C1 segment of cervical spinal cord (tissue), 14 donors: ENCODE results near the gene UBE2E1.

ENCODE experiments used
- DNase-seq, 14 donors: peaks; one replicate each; lab custom pipeline; 2025; lab: John Stamatoyannopoulos, UW

UBE2E1 gene

GRCh38 chr3:23805633-23806533 is at the start of gene UBE2E1:
Gene UBE2E1, plus strand, starts transcription at chr3:23805955. Its CDS starts 1,315 bp downstream, at chr3:23807270.
- peak in 11 of 14 donors; percentile 28 to 77 (median 47) for DNase-seq

GRCh38 chr3:23756206-23756840 is 49.4 kb upstream of the UBE2E1 start:
- DNase-seq: peak in 1 of 14 donors; percentile 42

GRCh38 chr3:23758253-23758838 is 47.4 kb upstream of the UBE2E1 start:
- DNase-seq: no peak

- DNase-seq: no peak
Observed at GRCh38 chr3:23760325-23760724, 45.4 kb upstream of the UBE2E1 start.

- DNase-seq: no peak
Observed at GRCh38 chr3:23760871-23761373, 44.8 kb upstream of the UBE2E1 start.

GRCh38 chr3:23761440-23761896 is 44.3 kb upstream of the UBE2E1 start:
- no peak for DNase-seq

GRCh38 chr3:23762214-23762613 is 43.5 kb upstream of the UBE2E1 start:
- no peak for DNase-seq

- DNase-seq: peak in 3 of 14 donors; percentile 5 to 35 (median 14)
Observed at GRCh38 chr3:23762759-23763477, 42.8 kb upstream of the UBE2E1 start.

- DNase-seq: no peak
Observed at GRCh38 chr3:23764407-23764806, 41.3 kb upstream of the UBE2E1 start.

GRCh38 chr3:23767546-23767945 is 38.2 kb upstream of the UBE2E1 start:
- no peak for DNase-seq

- no peak for DNase-seq
Observed at GRCh38 chr3:23775254-23775909, 30.4 kb upstream of the UBE2E1 start.

- DNase-seq: peak in 11 of 14 donors; percentile 11 to 86 (median 37)
Observed at GRCh38 chr3:23776352-23776891, 29.3 kb upstream of the UBE2E1 start.

- no peak for DNase-seq
Observed at GRCh38 chr3:23778446-23778845, 27.3 kb upstream of the UBE2E1 start.

GRCh38 chr3:23779841-23780240 is 25.9 kb upstream of the UBE2E1 start:
- DNase-seq: no peak

- DNase-seq: no peak
Observed at GRCh38 chr3:23781051-23781450, 24.7 kb upstream of the UBE2E1 start.

- no peak for DNase-seq
Observed at GRCh38 chr3:23781871-23782270, 23.9 kb upstream of the UBE2E1 start.

GRCh38 chr3:23785097-23785645 is 20.6 kb upstream of the UBE2E1 start:
- no peak for DNase-seq

GRCh38 chr3:23785882-23786281 is 19.9 kb upstream of the UBE2E1 start:
- DNase-seq: no peak

GRCh38 chr3:23791678-23792077 is 14.1 kb upstream of the UBE2E1 start:
- no peak for DNase-seq

GRCh38 chr3:23793528-23794134 is 12.1 kb upstream of the UBE2E1 start:
- no peak for DNase-seq
